Stimulated activated memory B cell treated with anti-CD40 and anti-IgM and Interleukin-4, amounts not matched to agents 10 μg/mL and 1 μg/mL and 100 μg/mL, for 72 hours (primary cell): ENCODE results near the gene CR1.
"Not testable (repeated sequence)": the region's sequence is repeated elsewhere in the genome, so short reads cannot be mapped to it uniquely, and the experiment has no call there.

ENCODE experiments used
- ATAC-seq: fragments of 150-1000 bp; cut with Tn5 transposase; 2 replicates; pipeline ENCODE4 v1.10.0; 2021
- H3K27ac Mint-ChIP-seq: one replicate; pipeline ENCODE4 v1.8.0; 2022; ENCODE audit warnings: mild to moderate bottlenecking, mixed read lengths
- H3K27me3 Mint-ChIP-seq: one replicate; pipeline ENCODE4 v1.8.0; 2022; ENCODE audit warnings: mixed read lengths
- H3K36me3 Mint-ChIP-seq: one replicate; pipeline ENCODE4 v1.8.0; 2022; ENCODE audit warnings: mixed read lengths
- H3K4me1 Mint-ChIP-seq: one replicate; pipeline ENCODE4 v1.8.0; 2022; ENCODE audit warnings: mixed read lengths
- H3K4me3 Mint-ChIP-seq: one replicate; pipeline ENCODE4 v1.8.0; 2022; ENCODE audit warnings: mild to moderate bottlenecking, moderate library complexity, mixed read lengths
- H3K9me3 Mint-ChIP-seq: one replicate; pipeline ENCODE4 v1.8.0; 2022; ENCODE audit warnings: mixed read lengths

Gene CR1

DNA sequence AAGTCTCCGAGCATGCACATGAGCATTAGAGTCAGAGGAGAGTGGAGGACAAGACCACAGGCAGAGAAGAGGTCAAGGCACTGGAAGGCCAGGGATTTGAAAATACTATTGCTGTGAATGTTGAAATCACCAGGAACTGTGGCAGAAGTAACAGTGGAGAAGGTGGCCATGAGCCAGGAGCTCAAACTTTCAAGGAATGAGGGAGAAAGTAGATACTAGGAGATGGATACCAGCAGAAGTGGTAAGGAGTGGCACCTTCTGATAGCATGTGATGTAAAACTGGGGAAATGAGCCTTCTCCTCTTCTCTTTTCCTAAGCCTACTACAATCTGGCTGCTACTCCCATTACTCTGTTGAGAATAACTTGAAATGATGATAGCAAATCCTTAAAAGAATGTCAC, 1.8 kb upstream of the CR1 start:
- ATAC-seq = no peak
- Mint-ChIP-seq H3K27me3 (no peaks in the 10 kb centered on the region), H3K36me3 (peaks cover 14% of the 10 kb centered on the region), H3K4me3 (no peak overlapping the region), H3K27ac (no peak overlapping the region), H3K9me3 (no peaks in the 10 kb centered on the region), H3K4me1 (peaks cover 34% of the 10 kb centered on the region)

DNA sequence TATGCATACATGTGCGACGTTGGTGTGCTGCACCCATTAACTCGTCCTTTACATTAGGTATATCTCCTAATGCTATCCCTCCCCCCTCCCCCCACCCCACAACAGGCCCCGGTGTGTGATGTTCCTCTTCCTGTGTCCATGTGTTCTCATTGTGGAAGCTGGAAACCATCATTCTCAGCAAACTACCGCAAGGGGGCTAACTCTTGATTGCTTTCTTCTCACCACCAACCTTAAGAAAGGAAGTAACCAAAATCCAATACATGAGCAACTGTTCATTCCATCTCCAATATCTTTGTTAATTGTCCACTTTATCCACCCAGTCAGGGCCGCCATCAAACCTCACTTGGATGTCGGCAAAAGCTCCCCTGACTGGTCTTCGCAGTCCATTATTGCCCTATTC, 676 bp upstream of the CR1 start:
- H3K36me3 Mint-ChIP-seq, ATAC-seq, H3K27me3 Mint-ChIP-seq, H3K9me3 Mint-ChIP-seq: not testable (repeated sequence)
- Mint-ChIP-seq H3K27ac (peak overlapping the region; percentile 75), H3K4me3 (peak overlapping the region; percentile 93), H3K4me1 (peaks cover 43% of the 10 kb centered on the region)

DNA sequence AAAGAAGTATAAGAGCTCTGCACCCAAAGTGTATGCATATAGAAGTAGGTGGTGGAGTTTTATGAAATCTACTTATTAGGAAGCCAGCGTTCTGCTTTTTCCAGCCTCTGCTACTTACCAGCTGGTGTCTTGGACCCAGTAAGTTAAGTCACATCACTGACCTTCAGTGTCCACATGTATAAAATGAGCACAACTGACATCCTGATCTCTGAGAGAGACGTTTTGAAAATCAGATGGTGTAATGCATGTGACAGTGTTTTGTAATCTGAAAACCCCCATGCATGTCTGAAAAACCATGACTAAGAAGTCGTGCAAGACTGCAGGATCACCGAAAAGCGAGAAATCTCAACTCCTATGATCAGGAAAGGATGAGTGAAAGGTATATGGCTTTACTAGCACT, 2.0 kb downstream of the CR1 start:
- Mint-ChIP-seq H3K27me3 (no peaks in the 10 kb centered on the region), H3K27ac (peak overlapping the region; percentile 34), H3K4me3 (peak overlapping the region; percentile 16), H3K9me3 (no peaks in the 10 kb centered on the region), H3K4me1 (peaks cover 51% of the 10 kb centered on the region), H3K36me3 (no peaks in the 10 kb centered on the region)
- ATAC-seq = no peak

DNA sequence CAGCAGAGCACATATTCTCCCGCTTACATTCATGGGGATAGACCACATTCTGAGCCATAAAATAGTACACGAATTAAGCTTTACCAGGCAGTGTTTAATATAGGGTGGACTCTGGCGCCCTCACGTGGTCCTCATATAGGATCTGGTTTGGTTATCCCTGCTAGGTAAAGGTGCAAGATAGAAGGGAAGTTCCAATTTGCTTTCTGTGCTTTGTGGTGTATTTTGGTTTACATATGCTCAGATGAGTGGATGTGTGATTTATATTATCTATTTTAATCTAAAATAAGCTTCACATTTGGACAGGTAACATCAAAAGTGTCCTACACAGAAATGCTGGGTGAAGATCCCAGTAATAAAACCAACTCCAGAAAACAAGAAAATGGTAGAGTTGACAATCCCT, 3.6 kb downstream of the CR1 start:
- peak; percentile 75 for ATAC-seq
- Mint-ChIP-seq H3K27me3 (no peaks in the 10 kb centered on the region), H3K4me3 (no peak overlapping the region), H3K4me1 (peaks cover 62% of the 10 kb centered on the region), H3K9me3 (no peaks in the 10 kb centered on the region), H3K27ac (no peak overlapping the region), H3K36me3 (no peaks in the 10 kb centered on the region)

DNA sequence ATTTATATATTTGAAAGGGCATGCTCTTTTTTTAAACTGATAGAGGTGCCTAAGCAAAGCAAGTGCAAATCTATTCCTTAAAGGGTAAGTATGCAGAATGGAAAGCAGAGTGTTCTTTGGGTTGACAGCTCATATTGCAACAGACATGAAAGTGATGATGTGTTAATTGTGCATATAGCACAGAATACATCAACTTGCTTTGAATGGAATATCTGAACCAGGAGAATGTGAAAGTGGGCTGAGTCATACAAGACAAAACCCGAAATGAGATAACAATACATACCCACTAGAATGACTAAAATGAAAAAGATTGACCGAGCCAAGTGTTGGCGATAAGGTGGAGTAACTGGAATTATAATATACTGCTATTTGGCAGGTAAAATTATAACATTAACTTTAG, 4.3 kb downstream of the CR1 start:
- H3K4me3 Mint-ChIP-seq = no peak overlapping the region
- H3K27me3 Mint-ChIP-seq = no peaks in the 10 kb centered on the region
- no peak for ATAC-seq
- no peaks in the 10 kb centered on the region for H3K36me3 Mint-ChIP-seq
- peaks cover 60% of the 10 kb centered on the region for H3K4me1 Mint-ChIP-seq
- no peak overlapping the region for H3K27ac Mint-ChIP-seq
- H3K9me3 Mint-ChIP-seq = no peaks in the 10 kb centered on the region

DNA sequence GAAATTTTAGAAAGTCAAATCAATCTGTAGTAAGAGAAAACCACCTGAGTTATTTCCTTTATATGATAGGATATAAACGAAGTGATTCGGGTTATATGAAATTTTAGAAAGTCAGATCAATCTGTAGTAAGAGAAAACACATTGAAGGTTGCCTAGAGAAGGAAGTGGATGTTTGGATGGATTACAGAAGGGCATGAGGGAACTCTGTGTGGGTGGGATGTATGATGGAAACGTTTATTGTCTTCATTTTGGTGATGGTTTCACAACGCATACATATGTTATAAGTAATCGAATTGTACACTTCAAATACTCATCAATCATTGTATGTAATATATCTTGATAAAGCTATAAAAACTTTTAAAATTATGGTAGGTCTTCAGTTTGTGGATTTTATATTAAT, 5.1 kb downstream of the CR1 start:
- Mint-ChIP-seq H3K27me3 (no peaks in the 10 kb centered on the region), H3K4me3 (no peak overlapping the region), H3K36me3 (no peaks in the 10 kb centered on the region), H3K4me1 (peaks cover 53% of the 10 kb centered on the region), H3K9me3 (no peaks in the 10 kb centered on the region), H3K27ac (peak overlapping the region; percentile 49)
- no peak for ATAC-seq

DNA sequence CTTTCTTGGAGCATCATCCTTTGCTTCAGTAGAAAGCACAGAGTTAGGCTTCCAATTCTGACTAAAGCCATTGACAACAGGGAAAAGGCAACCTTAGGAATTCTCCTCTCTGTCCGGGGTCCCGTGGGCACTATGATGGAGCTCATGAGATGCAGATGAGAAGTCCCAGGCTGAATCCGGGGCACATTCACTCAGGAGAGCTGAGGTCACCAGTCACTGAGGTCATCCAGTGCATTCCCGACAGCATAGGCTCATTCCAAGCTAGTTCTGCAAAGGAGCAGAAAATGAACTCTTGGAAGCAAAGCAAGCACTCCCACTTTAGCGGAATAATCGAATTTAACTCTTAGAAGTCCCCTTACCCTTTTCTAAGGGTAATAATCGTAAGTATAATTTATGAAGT, 6.8 kb downstream of the CR1 start:
- Mint-ChIP-seq H3K9me3 (no peaks in the 10 kb centered on the region), H3K4me3 (no peak overlapping the region), H3K27ac (peak overlapping the region; percentile 4), H3K36me3 (peaks cover 13% of the 10 kb centered on the region), H3K27me3 (no peaks in the 10 kb centered on the region), H3K4me1 (peaks cover 42% of the 10 kb centered on the region)
- no peak for ATAC-seq

DNA sequence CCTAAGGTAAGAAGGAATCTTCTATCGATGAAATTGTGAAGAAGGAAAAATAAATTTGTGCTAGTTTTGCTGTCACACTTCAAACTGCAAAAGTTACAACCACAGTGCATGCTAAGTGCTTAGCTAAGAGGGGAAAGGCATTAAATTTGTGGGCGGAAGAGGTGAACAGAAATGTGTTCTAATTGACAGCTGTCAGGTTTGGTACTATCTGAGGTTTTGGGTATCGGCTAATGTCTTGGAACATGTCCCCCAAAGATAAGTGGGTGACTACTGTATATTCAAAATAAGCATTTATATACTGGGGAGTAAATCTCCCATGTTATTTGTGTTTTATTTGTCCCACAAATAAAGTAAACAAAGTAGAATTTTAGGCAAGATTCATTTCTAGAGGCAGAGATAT, 8.0 kb downstream of the CR1 start:
- Mint-ChIP-seq H3K36me3 (peaks cover 18% of the 10 kb centered on the region), H3K27ac (peak overlapping the region; percentile 38), H3K4me1 (peaks cover 30% of the 10 kb centered on the region), H3K4me3 (no peak overlapping the region), H3K9me3 (no peaks in the 10 kb centered on the region), H3K27me3 (no peaks in the 10 kb centered on the region)
- no peak for ATAC-seq

DNA sequence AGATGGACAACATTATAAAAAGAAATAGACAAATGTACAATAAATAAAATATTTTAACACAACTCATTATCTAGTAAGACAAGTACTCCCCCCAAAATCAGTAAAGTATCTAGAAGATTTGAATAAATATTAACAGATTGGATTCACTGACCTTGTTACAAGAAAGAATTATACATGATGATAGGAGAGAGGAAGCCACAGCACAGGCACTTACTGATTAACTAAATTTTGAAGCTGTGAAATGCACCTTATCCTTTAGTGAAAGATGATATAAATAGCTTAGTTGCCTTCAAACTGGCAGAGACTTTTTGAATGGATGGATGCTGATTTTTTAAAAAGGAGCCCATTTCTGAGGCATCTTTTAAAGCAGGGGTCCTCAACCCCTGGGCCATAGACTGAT, 8.5 kb downstream of the CR1 start:
- no peaks in the 10 kb centered on the region for H3K27me3 Mint-ChIP-seq
- H3K27ac Mint-ChIP-seq = no peak overlapping the region
- H3K4me3 Mint-ChIP-seq = no peak overlapping the region
- H3K4me1 Mint-ChIP-seq = peaks cover 25% of the 10 kb centered on the region
- no peaks in the 10 kb centered on the region for H3K9me3 Mint-ChIP-seq
- peaks cover 18% of the 10 kb centered on the region for H3K36me3 Mint-ChIP-seq
- ATAC-seq = no peak

DNA sequence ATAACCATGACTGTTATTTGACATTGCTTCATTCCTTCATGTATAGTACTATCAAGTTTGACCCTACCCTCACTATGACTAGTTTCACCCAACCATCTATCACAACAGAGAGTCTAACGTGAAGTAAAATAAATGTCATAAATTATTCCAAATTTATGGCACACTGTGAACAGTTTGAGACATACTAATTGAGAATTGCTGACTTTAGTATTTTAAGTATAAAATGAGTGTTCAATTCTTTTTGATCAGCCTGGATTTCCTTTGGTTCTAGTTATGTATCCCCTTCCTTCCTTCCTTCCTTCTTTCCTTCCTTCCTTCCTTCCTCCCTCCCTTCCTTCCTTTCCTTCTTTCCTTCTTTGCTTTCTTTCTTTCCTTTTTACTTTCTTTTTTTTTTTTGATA, 14.5 kb downstream of the CR1 start:
- H3K36me3 Mint-ChIP-seq = peaks cover 33% of the 10 kb centered on the region
- H3K27ac Mint-ChIP-seq = peak overlapping the region; percentile 64
- H3K27me3 Mint-ChIP-seq = no peaks in the 10 kb centered on the region
- no peak for ATAC-seq
- peaks cover 7% of the 10 kb centered on the region for H3K4me1 Mint-ChIP-seq
- H3K4me3 Mint-ChIP-seq = no peak overlapping the region
- no peaks in the 10 kb centered on the region for H3K9me3 Mint-ChIP-seq

DNA sequence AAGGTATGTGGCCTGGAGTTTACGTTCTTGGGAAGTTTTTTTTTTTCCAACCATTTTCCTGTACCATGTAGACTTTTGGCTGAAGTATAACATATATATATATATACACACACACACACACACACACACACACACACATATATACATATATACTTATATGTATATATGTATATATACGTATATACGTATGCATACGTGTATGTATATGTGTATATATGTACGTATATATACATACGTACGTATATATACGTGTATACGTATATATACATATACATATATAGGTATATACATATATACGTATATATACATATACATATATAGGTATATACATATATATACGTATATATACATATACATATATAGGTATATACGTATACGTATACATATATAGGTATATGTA, 18.9 kb downstream of the CR1 start:
- H3K27ac Mint-ChIP-seq = no peak overlapping the region
- H3K4me1 Mint-ChIP-seq = peaks cover 7% of the 10 kb centered on the region
- no peaks in the 10 kb centered on the region for H3K9me3 Mint-ChIP-seq
- ATAC-seq = no peak
- peaks cover 19% of the 10 kb centered on the region for H3K36me3 Mint-ChIP-seq
- no peak overlapping the region for H3K4me3 Mint-ChIP-seq
- H3K27me3 Mint-ChIP-seq = no peaks in the 10 kb centered on the region

DNA sequence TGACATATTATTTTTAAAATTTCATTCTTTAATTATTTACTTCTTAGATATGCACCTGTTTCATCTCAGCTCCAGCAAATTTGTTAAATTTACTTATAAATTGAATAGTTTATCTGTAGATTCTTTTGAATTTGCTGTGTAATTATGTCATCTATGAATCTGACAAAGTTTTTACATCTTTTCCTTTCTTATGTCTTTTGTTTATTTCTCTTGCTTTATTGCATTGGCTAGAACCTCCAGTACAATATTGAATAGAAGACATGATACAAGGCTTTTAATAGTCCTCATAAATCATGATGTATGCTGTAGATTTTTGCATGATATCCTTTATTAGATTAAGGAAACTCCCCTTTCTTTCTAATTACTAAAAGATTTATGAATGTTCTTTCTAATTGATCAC, 20.8 kb downstream of the CR1 start:
- peaks cover 15% of the 10 kb centered on the region for H3K36me3 Mint-ChIP-seq
- H3K27me3 Mint-ChIP-seq = no peaks in the 10 kb centered on the region
- ATAC-seq = no peak

DNA sequence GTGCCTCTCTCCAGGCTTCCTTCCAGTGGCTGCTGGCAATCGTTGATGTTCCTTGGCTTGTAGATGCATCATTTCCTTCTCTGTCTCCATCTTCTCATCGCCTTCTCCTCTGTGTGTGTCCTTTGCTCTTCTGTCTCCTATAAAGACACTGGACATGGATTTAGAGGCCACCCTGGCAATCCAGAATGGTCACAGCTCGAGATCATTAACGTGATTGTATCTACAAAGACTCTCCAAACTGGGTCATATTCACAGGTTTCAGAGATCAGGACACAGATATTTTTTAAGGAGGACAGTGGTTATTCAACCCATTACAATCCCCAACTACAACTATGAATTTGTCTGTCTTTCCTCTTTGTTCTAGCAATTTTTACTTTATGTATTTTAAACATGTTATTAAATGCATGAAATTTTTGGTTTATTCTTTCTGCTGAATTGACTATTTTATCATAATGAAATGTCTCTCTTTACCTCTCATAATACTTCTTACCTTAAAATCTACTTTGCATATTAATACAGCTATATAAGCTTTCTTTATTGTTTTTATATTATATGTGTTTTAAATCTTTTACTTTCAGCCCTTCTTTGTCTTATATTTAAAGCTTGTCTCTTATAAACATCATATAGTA, 22.8 kb downstream of the CR1 start:
- H3K4me1 Mint-ChIP-seq = no peaks in the 10 kb centered on the region
- no peaks in the 10 kb centered on the region for H3K9me3 Mint-ChIP-seq
- no peak overlapping the region for H3K27ac Mint-ChIP-seq
- H3K4me3 Mint-ChIP-seq = no peak overlapping the region
- H3K36me3 Mint-ChIP-seq = peaks cover 12% of the 10 kb centered on the region
- H3K27me3 Mint-ChIP-seq = no peaks in the 10 kb centered on the region
- ATAC-seq = no peak

More for the DNA sequence above, 20.8 kb downstream of the CR1 start:
- H3K4me1 Mint-ChIP-seq = no peaks in the 10 kb centered on the region
- H3K9me3 Mint-ChIP-seq = no peaks in the 10 kb centered on the region
- no peak overlapping the region for H3K4me3 Mint-ChIP-seq
- no peak overlapping the region for H3K27ac Mint-ChIP-seq

DNA sequence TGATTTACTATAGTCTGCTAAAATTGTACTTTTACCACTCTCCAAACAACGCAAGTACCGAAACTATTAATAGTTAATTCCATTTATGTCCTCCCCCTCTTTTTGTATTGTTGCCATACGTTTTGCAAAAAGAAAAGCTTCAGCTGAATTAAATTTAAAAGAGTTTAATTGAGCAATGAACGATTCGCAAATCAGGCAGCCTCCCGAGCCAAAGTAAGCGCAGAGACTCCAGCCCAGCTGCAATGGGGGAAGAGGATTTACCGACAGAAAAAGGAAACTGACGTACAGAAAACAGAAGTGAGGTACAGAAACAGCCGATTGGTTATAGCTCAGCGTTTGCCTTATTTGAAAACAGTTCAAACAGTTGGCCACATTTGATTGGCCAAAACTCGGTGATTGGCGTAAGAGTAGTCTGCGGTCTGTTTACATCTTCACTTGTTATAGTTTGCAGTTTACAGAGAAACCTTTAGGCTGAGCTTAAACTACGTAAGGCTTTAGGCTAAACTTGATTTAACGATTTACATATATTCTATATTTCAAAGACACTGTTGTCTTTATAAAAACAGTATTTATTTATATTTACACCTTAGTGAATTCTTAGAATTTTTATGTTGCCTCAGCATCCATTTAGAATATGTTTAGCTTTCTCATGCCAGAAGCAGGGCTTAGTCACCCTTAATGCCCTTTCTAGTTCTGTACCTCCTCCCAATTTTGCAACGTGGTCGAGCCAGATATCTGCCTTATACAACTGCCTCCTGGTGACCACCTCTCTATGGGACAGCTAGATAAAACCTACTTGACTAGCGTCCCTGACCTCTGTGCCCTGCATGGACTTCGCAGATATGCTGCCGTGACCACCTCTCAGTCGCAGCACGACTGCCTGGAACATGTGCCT, 23.8 kb downstream of the CR1 start:
- Mint-ChIP-seq H3K36me3 (peaks cover 9% of the 10 kb centered on the region), H3K27me3 (no peaks in the 10 kb centered on the region), H3K4me1 (no peaks in the 10 kb centered on the region), H3K27ac (no peak overlapping the region), H3K9me3 (no peaks in the 10 kb centered on the region), H3K4me3 (no peak overlapping the region)
- no peak for ATAC-seq

DNA sequence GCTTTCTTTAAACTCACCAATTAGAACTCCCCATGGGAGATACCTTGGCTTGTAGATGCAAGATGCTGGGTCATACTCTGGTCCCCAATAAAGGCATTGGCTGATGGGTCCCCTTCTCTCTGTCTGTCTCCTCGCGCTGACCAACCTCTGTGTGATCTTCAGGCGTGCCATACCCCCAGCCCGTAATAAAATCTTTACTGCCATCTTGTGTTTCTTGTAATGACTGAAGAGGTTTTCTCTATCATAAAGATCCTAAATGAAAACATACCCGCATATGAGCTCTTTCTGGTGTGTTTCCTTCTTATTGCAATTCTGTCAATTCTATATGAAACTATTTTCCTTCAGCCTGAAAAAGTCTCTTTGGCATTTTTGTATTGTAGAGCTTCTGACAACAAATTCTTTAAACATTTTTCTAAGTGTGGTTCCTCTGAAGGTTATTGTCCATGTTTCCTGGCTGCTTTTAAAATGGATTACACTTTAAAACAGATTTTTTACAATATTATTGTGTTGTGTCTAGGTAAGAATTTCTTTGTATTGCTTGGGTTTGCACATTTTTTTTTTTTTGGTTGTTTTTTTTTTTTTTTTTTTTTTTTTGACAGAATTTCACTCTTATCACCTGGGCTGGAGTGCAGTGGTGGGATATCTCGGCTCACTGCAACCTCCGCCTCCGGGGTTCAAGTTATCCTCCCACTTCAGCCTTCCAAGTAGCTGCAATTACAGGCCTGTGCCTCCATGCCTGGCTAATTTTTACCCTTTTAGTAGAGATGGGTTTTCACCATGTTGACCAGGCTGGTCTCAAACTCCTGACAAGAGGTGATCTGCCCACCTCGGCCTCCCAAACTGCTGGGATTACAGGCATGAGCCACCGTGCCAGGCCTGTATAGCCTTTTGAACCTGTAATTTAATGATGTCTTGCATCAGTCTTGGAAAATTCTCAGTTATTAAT, 24.7 kb downstream of the CR1 start:
- not testable (repeated sequence) for H3K4me3 Mint-ChIP-seq
- H3K27ac Mint-ChIP-seq = peak overlapping the region; percentile 35

More for the DNA sequence above, 24.7 kb downstream of the CR1 start:
- not testable (repeated sequence) for H3K4me1 Mint-ChIP-seq, ATAC-seq, H3K9me3 Mint-ChIP-seq, H3K27me3 Mint-ChIP-seq, H3K36me3 Mint-ChIP-seq
